Measurements from ENCODE around the gene PRKAR1B. TPM values are rescaled to one million over a fixed set of nuclear protein-coding genes. Genes with fewer than 3 reads are reported as not detected.

Gene PRKAR1B
- total and polyA plus RNA-seq, 10 of the 15 experiments (the other 5 are each of a cell fraction or from before 2014, with no cell fraction given), result 1.4 to 45.6 (median 19.3) TPM

DNA sequence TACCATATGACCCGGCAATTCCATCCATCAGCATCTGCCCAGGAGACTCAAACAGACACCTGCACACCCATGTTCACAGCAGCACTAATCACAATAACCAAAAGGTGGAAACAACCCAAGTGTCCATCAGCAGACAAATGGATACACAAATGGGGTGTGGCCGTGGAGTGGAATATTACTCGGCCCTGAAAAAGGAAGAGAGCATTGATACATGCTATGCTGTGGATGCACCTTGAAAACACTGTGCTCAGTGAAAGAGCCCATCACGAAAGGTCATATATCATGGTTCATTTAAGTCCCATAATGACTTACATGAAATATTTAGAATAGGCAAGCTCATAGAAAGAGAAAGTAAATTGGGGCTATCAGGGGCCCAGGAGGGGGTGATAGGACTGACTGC lies 58.1 kb downstream of the PRKAR1B start (continued):
- TF ChIP-seq, protein P1, sequence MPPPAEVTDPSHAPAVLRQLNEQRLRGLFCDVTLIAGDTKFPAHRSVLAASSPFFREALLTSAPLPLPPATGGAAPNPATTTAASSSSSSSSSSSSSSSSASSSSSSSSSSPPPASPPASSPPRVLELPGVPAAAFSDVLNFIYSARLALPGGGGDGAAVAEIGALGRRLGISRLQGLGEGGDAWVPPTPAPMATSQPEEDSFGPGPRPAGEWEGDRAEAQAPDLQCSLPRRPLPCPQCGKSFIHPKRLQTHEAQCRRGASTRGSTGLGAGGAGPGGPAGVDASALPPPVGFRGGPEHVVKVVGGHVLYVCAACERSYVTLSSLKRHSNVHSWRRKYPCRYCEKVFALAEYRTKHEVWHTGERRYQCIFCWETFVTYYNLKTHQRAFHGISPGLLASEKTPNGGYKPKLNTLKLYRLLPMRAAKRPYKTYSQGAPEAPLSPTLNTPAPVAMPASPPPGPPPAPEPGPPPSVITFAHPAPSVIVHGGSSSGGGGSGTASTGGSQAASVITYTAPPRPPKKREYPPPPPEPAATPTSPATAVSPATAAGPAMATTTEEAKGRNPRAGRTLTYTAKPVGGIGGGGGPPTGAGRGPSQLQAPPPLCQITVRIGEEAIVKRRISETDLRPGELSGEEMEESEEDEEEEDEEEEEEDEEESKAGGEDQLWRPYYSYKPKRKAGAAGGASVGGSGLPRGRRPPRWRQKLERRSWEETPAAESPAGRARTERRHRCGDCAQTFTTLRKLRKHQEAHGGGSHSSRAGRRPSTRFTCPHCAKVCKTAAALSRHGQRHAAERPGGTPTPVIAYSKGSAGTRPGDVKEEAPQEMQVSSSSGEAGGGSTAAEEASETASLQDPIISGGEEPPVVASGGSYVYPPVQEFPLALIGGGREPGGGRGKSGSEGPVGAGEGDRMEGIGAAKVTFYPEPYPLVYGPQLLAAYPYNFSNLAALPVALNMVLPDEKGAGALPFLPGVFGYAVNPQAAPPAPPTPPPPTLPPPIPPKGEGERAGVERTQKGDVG (CRISPR knock-in tag; IDR thresholded peaks at IDR 0.05), result no peak
- no peak for TF ChIP-seq ZNF384 (IDR thresholded peaks at IDR 0.05; ENCODE audit: borderline replicate concordance, low read depth, low read length)

DNA sequence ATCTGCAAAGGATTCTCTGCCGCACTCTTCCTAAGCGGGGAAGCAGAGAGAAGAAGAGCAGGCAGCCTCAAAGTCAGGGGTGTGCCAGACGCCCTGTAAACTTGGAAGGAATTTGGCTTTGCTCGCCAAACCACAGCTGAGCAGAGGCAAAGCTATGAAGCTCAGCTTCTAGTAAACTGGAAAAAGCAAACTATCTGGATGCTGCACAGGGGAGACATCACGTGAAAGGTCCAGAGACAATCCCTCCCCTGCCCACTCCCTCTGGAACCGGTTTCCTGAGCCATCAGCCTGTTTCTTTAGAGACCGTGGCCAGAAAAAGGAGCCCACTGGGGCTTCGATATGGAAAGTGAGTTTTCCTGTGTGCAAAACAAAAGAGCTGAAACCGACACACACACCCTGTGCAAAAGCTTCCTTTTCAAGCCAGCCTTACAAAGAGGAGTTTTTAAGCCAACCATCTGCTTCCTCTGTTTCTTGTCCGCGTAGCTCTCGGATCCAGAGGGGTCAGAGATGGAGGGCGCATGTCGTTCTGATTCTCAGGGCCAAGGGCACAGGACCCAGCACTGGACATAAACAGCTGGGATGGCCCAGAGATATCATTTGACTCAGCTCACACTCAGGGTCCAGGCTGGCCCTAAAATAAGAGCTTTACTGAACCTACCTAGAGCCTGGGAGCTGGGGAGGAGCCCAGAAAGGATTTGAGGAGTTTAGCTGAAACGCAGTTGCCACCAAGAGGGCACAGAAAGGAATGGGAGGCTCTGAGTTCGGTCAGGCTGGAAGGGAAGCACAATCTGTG lies 58.7 kb downstream of the PRKAR1B start:
- H3K4me1 ChIP-seq (ENCODE audit: control insufficient read depth, insufficient read depth, low read length), result no peaks in the 10 kb centered on the region
- H3K9me3 ChIP-seq (replicated peaks; ENCODE audit: control insufficient read depth, insufficient read depth, low read length), result no peaks in the 10 kb centered on the region; the same call in 2 of the 3 replicates
- SMC1A ChIA-PET (ENCODE audit: uncharacterized antibody, unreplicated experiment), result no interaction called here
- POLR2A ChIA-PET, result no interaction called here
- in situ Hi-C loops (cut with MboI), result no loop called here
- intact Hi-C loops (cut with micrococcal nuclease; ENCODE audit: unreplicated experiment), result no loop called here
- H3K27me3 ChIP-seq (replicated peaks in 1 of 2; ENCODE audit: control insufficient read depth in 2 of 2, insufficient read depth in 2 of 2, low read length in 1 of 2), result no peaks in the 10 kb centered on the region
- H2AFZ ChIP-seq (ENCODE audit: control insufficient read depth, low read depth, low read length), result no peak overlapping the region
- no peak overlapping the region for H3K27ac ChIP-seq (ENCODE audit: control insufficient read depth, insufficient read depth)
- H4K20me1 ChIP-seq (ENCODE audit: control insufficient read depth, insufficient read depth), result no peaks in the 10 kb centered on the region
- CTCF ChIA-PET, result no interaction called here
- FAIRE-seq, result no peak
- no peak for DNase-seq (ENCODE audit: low read depth, low spot score)
- no TSS peak for BruUV-seq (replicated peaks)
- ATAC-seq, result no peak
- RAD21 ChIA-PET (ENCODE audit: unreplicated experiment), result no interaction called here
- whole genome bisulfite sequencing (ENCODE audit: insufficient coverage, insufficient replicate concordance, low lambda C conversion rate, missing lambda C conversion rate), result 93% methylated on average over 16 of the region's 16 CpGs
- H3K4me2 ChIP-seq (ENCODE audit: control insufficient read depth, insufficient read depth), result no peak overlapping the region
- no peak overlapping the region for H3K4me3 ChIP-seq
- H3K9ac ChIP-seq (ENCODE audit: control insufficient read depth, insufficient read depth, low read length), result no peak overlapping the region
- no peaks in the 10 kb centered on the region for H3K79me2 ChIP-seq (ENCODE audit: control insufficient read depth, insufficient read depth, low read length)
- peaks cover 0 to 1% of the 10 kb centered on the region in 2 experiments; a peak in 3 of 4 replicates for H3K36me3 ChIP-seq (ENCODE audit: control insufficient read depth in 2 of 2, insufficient read depth in 2 of 2, low read length in 1 of 2)
- TF ChIP-seq, protein P2, sequence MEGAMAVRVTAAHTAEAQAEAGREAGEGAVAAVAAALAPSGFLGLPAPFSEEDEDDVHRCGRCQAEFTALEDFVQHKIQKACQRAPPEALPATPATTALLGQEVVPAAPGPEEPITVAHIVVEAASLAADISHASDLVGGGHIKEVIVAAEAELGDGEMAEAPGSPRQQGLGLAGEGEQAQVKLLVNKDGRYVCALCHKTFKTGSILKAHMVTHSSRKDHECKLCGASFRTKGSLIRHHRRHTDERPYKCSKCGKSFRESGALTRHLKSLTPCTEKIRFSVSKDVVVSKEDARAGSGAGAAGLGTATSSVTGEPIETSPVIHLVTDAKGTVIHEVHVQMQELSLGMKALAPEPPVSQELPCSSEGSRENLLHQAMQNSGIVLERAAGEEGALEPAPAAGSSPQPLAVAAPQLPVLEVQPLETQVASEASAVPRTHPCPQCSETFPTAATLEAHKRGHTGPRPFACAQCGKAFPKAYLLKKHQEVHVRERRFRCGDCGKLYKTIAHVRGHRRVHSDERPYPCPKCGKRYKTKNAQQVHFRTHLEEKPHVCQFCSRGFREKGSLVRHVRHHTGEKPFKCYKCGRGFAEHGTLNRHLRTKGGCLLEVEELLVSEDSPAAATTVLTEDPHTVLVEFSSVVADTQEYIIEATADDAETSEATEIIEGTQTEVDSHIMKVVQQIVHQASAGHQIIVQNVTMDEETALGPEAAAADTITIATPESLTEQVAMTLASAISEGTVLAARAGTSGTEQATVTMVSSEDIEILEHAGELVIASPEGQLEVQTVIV (IDR thresholded peaks at IDR 0.05; ENCODE audit: borderline replicate concordance, partially characterized antibody), result no peak
- TF ChIP-seq, protein P3, sequence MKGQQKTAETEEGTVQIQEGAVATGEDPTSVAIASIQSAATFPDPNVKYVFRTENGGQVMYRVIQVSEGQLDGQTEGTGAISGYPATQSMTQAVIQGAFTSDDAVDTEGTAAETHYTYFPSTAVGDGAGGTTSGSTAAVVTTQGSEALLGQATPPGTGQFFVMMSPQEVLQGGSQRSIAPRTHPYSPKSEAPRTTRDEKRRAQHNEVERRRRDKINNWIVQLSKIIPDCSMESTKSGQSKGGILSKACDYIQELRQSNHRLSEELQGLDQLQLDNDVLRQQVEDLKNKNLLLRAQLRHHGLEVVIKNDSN (IDR thresholded peaks at IDR 0.05; ENCODE audit: borderline replicate concordance, extremely low read length, insufficient read depth, low read depth, low read length), result no peak
- no peak for TF ChIP-seq ZSCAN29 (IDR thresholded peaks at IDR 0.05)
- TF ChIP-seq NBN (IDR thresholded peaks at IDR 0.05), result no peak
- no peak for TF ChIP-seq RFX5 (IDR thresholded peaks at IDR 0.05; ENCODE audit: low read depth, low read length)
- no peak for TF ChIP-seq RELA (IDR thresholded peaks at IDR 0.05; ENCODE audit: borderline replicate concordance, partially characterized antibody)
- no peak for TF ChIP-seq JUND (IDR thresholded peaks at IDR 0.05; ENCODE audit: low read depth, low read length)
- TF ChIP-seq CHD2 (IDR thresholded peaks at IDR 0.05; ENCODE audit: borderline replicate concordance, low read depth, low read length), result no peak
- TF ChIP-seq, protein P4, sequence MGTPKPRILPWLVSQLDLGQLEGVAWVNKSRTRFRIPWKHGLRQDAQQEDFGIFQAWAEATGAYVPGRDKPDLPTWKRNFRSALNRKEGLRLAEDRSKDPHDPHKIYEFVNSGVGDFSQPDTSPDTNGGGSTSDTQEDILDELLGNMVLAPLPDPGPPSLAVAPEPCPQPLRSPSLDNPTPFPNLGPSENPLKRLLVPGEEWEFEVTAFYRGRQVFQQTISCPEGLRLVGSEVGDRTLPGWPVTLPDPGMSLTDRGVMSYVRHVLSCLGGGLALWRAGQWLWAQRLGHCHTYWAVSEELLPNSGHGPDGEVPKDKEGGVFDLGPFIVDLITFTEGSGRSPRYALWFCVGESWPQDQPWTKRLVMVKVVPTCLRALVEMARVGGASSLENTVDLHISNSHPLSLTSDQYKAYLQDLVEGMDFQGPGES (IDR thresholded peaks at IDR 0.05), result no peak
- TF ChIP-seq, protein P5, sequence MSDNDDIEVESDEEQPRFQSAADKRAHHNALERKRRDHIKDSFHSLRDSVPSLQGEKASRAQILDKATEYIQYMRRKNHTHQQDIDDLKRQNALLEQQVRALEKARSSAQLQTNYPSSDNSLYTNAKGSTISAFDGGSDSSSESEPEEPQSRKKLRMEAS (IDR thresholded peaks at IDR 0.05; ENCODE audit: low read depth, low read length), result no peak
- no peak for TF ChIP-seq SMAD5 (IDR thresholded peaks at IDR 0.05; ENCODE audit: low read depth)
- no peak for TF ChIP-seq SMARCA5 (IDR thresholded peaks at IDR 0.05)

Data from GM12878 (cell line).